Lower leg skin (tissue), 3 donors: ENCODE measurements around the gene KCNIP4.

Source experiments
- CTCF ChIP-seq, 3 donors: fragments of 450-650 bp; IDR thresholded peaks; one replicate each; pipeline ENCODE4 v1.5.1; 2016; ENCODE audit warnings: antibody characterized with exemption in 3 of 3, mild to moderate bottlenecking in 3 of 3, moderate library complexity in 2 of 3
- POLR2A ChIP-seq, 2 donors: fragments of 450-650 bp; IDR thresholded peaks; one replicate each; pipeline ENCODE4 v1.6.1; 2016 to 2017; ENCODE audit warnings: antibody characterized with exemption in 2 of 2, mild to moderate bottlenecking in 1 of 2, moderate library complexity in 1 of 2

- no peak for TF ChIP-seq CTCF (IDR thresholded peaks at IDR 0.05)
- TF ChIP-seq POLR2A (IDR thresholded peaks at IDR 0.05), result no peak
These were observed 845.9 kb downstream of the KCNIP4 start for GRCh38 chr4:21102667-21103066.
